Measurements from ENCODE around the gene SENP7.

SENP7 gene

GRCh38 chr3:101375586-101375985, 137.4 kb downstream of the SENP7 start:
- Histone ChIP-seq H3K79me2 (ENCODE audit: control insufficient read depth, low read length) (no peaks in the 10 kb centered on the region), H3K9me3 (ENCODE audit: control insufficient read depth, insufficient read depth, low read length) (no peaks in the 10 kb centered on the region), H3K4me1 (ENCODE audit: control insufficient read depth, low read length) (peaks cover 5% of the 10 kb centered on the region), H3K4me2 (ENCODE audit: low read length) (no peak overlapping the region), H3K36me3 (ENCODE audit: control insufficient read depth, low read length) (no peaks in the 10 kb centered on the region), H3K27ac (ENCODE audit: low read depth, low read length) (no peak overlapping the region), H4K20me1 (ENCODE audit: control insufficient read depth, insufficient read depth, low read depth, low read length) (no peaks in the 10 kb centered on the region), H3K27me3 (ENCODE audit: control insufficient read depth, low read length) (no peaks in the 10 kb centered on the region), H3K4me3 (ENCODE audit: low read length) (no peak overlapping the region), H3K9me2 (replicated peaks; ENCODE audit: control insufficient read depth, low read length) (no peaks in the 10 kb centered on the region), H3F3A (ENCODE audit: control insufficient read depth, insufficient read depth) (no peaks in the 10 kb centered on the region)
- TF ChIP-seq EZH2phosphoT487 (IDR thresholded peaks at IDR 0.05; ENCODE audit: borderline replicate concordance, low read length), result no peak
- TF ChIP-seq CTCF (IDR thresholded peaks at IDR 0.05; ENCODE audit: low read depth, low read length, poor library complexity, severe bottlenecking), result no peak

GRCh38 chr3:101362406-101362805, 150.6 kb downstream of the SENP7 start:
- Histone ChIP-seq H3K36me3 (ENCODE audit: control insufficient read depth, low read length) (peaks cover 2% of the 10 kb centered on the region; the same call in 1 of the 2 replicates), H3F3A (ENCODE audit: control insufficient read depth, insufficient read depth) (no peaks in the 10 kb centered on the region)
- TF ChIP-seq CTCF (IDR thresholded peaks at IDR 0.05; ENCODE audit: low read depth, low read length, poor library complexity, severe bottlenecking) (no peak), EZH2phosphoT487 (IDR thresholded peaks at IDR 0.05; ENCODE audit: borderline replicate concordance, low read length) (no peak)

GRCh38 chr3:101351829-101352228, 161.2 kb downstream of the SENP7 start:
- Histone ChIP-seq H3K9me3 (ENCODE audit: control insufficient read depth, insufficient read depth, low read length) (no peaks in the 10 kb centered on the region), H3K36me3 (ENCODE audit: control insufficient read depth, low read length) (no peaks in the 10 kb centered on the region), H3K27me3 (ENCODE audit: control insufficient read depth, low read length) (no peaks in the 10 kb centered on the region), H3K27ac (ENCODE audit: low read depth, low read length) (no peak overlapping the region), H3K9me2 (replicated peaks; ENCODE audit: control insufficient read depth, low read length) (no peaks in the 10 kb centered on the region), H4K20me1 (ENCODE audit: control insufficient read depth, insufficient read depth, low read depth, low read length) (no peaks in the 10 kb centered on the region), H3K4me2 (ENCODE audit: low read length) (no peak overlapping the region), H3F3A (ENCODE audit: control insufficient read depth, insufficient read depth) (no peaks in the 10 kb centered on the region), H3K4me3 (ENCODE audit: low read length) (no peak overlapping the region), H3K4me1 (ENCODE audit: control insufficient read depth, low read length) (no peaks in the 10 kb centered on the region), H3K79me2 (ENCODE audit: control insufficient read depth, low read length) (no peaks in the 10 kb centered on the region)
- TF ChIP-seq EZH2phosphoT487 (IDR thresholded peaks at IDR 0.05; ENCODE audit: borderline replicate concordance, low read length), result no peak
- TF ChIP-seq CTCF (IDR thresholded peaks at IDR 0.05; ENCODE audit: low read depth, low read length, poor library complexity, severe bottlenecking), result no peak

More at GRCh38 chr3:101362406-101362805, 150.6 kb downstream of the SENP7 start:
- no peaks in the 10 kb centered on the region; the same call in 1 of the 2 replicates for H3K9me2 ChIP-seq (replicated peaks; ENCODE audit: control insufficient read depth, low read length)
- H3K9me3 ChIP-seq (ENCODE audit: control insufficient read depth, insufficient read depth, low read length), result no peaks in the 10 kb centered on the region
- H3K4me2 ChIP-seq (ENCODE audit: low read length), result no peak overlapping the region
- H3K79me2 ChIP-seq (ENCODE audit: control insufficient read depth, low read length), result no peaks in the 10 kb centered on the region
- H3K4me3 ChIP-seq (ENCODE audit: low read length), result no peak overlapping the region
- no peaks in the 10 kb centered on the region for H3K4me1 ChIP-seq (ENCODE audit: control insufficient read depth, low read length)
- no peaks in the 10 kb centered on the region for H3K27me3 ChIP-seq (ENCODE audit: control insufficient read depth, low read length)
- no peaks in the 10 kb centered on the region for H4K20me1 ChIP-seq (ENCODE audit: control insufficient read depth, insufficient read depth, low read depth, low read length)
- H3K27ac ChIP-seq (ENCODE audit: low read depth, low read length), result no peak overlapping the region
